Measurements from ENCODE around the gene EPS15.
"Not testable (repeated sequence)": the region's sequence is repeated elsewhere in the genome, so short reads cannot be mapped to it uniquely, and the experiment has no call there.

The EPS15 gene

DNA sequence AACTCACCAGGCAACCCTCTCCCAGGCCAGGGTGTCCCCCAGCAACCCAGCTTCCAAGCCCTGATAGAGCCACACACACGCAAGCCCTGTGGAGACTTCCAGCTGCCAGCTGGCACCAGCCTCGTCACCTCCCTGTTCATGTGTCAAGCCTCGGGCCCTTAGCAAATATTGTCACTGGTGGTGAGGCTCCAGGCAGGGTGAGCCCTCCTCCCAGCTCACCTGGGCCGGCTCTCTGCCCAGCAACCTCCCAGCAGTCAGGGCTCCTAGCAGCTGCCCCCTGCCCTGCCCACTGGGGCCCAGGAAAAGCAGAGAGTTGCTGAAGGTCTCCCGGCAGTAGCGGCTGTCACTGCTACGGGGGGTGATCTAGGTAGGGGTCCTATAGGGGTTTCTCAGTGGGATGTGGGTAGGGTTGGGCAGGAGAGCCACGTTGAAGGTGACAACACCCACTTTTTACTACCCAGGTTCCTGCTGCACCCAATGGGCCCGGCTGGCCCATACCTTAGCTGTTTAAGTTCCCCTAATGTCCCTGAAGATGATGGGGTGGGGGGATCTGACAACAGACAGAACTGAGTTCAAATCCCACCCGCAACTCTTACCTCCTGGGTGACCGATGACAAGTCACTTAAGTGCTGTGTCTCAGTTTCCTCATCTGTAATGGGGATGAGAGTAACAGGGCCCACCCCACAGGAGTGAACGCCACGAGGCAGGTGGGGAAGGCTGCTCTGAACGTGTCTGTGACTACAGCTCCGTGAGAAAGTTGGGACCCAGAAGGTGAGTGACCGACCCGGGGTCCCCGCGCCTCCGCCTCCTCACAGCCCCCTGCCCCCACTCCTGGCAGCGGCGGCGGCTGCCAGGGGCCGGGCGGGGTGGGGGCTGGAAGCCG, 189.4 kb downstream of the EPS15 start:
- no peak for ATAC-seq

GRCh38 chr1:51328926-51329325, 190.1 kb downstream of the EPS15 start:
- ATAC-seq: no peak

DNA sequence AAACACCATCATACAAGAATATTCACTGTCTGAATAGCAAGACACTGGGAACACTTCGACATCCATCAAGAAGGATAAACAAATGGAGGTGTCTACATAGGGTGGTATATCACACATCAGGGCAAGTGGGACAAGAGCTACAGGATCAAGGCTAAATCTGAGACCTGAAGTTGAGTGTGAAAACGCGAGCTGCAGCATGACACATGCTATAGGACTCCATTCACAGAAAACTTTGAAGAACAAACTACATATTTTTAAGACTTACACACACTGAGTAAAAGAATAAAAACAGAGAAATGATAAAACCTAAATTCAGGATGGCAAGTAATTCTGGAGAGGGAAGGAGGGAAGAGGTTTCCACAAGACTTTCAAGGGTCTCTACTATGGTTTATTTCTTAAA, 190.8 kb downstream of the EPS15 start:
- ATAC-seq: no peak

DNA sequence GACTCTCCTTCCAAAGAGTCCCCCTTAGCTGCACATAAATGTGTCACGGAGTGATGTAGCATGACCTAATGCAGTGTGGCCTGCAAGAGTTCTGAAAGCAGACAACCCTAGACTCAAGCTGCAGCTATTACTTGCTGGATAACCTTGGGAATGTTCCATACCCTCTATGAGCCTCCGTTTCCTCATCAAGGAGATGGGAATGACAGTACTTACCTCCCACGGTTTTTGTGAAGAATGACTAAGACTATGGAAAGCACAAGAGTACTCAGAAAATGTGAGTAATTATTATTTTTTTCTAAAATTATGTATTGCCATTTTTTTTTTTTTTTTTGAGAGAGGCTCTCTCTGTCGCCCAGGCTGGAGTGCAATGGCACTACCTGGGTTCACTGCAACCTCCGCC, 191.7 kb downstream of the EPS15 start:
- no peak for ATAC-seq

DNA sequence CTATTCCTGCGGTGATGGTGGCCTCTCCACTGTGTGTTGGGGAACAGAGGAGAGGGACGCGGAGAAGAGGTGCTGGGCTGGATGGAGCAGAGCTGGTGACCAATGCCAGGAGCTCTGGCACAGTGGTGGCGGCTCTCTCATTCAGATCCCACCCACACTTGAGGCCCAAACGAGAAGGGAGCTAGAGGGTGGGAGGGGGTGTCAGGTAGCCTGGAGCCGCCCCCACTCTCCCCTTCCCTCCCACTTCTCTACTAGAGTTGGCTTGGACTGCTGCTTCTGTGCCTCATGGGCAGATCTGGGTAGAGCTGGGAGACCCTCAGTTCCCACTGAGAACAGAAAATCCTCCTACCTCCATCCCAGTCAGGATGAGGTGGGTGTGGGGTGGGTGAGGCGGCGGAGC, 192.2 kb downstream of the EPS15 start:
- ATAC-seq: no peak

GRCh38 chr1:51325878-51326755, 192.9 kb downstream of the EPS15 start:
- ATAC-seq: no peak

GRCh38 chr1:51325391-51325790, 193.7 kb downstream of the EPS15 start:
- ATAC-seq: no peak

DNA sequence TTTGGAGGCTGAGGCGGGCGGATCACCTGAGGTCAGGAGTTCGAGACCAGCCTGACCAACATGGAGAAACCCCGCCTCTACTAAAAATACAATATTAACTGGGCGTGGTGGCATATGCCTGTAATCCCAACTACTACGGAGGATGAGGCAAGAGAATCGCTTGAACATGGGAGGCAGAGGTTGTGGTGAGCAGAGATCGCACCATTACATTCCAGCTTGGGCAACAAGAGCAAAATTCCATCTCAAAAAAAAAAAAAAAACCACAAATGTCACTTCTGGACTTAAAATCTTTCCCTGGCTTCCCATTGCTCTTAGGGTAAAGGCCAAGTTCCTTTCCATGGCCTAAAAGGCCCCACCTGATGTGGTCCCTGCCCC, 194.1 kb downstream of the EPS15 start:
- ATAC-seq: not testable (repeated sequence)

DNA sequence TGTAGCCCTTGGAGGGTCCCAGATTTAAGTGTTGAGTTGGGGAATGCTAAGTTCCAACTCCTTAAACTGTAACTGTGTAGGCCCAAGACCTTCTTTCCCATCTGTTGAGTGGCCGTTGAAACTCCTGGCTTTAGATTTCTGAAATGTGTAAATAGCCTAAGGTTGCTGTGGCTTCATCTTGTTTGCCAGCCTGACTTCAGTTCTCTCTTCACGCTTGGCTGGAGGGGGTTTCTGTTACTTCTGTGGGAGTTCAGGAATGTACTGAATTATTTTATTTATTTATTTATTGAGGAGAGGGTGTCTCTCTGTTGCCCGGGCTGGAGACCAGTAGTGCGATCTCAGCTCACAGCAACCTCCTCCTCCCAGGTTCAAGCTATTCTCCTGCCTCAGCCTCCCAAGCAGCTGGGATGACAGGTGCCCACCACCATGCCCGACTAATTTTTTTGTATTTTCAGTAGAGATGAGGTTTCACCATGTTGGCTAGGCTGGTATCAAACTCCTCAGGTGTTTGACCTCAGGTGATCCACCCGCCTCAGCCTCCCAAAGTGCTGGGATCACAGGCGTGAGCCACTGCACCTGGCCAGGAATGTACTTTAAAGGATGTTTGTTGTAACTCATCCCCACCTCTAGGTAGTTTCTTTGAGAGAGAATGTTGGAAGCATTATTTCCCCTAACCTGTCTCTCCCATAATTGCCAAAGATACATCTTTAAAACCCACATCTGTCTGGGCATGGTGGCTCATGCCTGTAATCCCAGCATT, 194.6 kb downstream of the EPS15 start:
- no peak for ATAC-seq

DNA sequence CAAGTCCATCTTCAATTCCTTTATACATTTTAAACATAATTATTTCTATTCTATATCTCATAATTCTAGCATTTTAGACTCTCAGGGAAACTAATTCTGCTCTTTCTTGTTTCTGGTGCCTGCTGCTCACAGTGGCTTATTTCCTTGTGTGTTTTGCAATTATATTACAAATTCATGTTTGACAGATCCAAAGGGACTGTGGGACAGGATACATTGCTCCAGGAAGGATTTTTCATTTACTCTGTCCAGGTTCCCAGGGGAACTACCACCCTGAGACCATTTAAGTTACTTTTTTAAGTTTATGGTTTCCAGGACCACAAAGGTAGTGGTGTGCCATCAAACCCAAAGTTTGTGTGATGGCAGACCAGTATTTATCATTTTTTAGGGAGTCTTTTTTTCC, 195.3 kb downstream of the EPS15 start:
- no peak for ATAC-seq

DNA sequence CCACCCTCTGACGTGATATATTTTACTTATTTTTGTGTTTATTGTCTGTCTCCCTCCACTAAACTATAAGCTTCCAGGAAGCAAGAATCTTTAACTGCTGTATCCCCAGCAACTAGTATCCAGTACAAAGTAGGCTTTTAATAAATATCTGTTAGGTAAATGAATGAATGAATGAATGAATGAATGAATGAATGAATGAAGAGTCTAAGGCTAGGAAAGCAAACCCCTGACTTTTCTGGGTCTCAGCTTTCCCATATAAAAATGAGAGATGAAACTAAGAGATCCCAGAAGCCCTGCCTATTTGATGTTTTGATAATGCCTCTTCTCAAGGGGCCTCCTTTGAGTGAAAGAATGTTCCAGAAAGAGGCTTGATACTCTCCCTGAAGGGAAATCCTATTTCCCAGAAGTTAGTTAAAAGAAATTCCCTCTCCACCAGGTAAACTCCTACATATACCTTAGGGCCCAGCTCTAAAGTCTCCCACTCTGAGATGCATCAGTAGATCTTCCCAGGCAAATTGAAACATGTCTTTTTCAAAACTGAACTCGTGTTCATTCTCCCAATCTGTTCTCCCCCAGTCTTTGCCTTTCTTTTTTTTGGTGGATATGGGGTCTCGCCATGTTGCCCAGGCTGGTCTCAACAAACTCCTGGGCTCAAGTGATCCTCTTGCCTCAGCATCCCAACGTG, 196.5 kb downstream of the EPS15 start:
- no peak for ATAC-seq

- ATAC-seq: no peak
Observed at GRCh38 chr1:51321924-51322280, 197.2 kb downstream of the EPS15 start.

GRCh38 chr1:51320967-51321923, 197.8 kb downstream of the EPS15 start:
- ATAC-seq: no peak

DNA sequence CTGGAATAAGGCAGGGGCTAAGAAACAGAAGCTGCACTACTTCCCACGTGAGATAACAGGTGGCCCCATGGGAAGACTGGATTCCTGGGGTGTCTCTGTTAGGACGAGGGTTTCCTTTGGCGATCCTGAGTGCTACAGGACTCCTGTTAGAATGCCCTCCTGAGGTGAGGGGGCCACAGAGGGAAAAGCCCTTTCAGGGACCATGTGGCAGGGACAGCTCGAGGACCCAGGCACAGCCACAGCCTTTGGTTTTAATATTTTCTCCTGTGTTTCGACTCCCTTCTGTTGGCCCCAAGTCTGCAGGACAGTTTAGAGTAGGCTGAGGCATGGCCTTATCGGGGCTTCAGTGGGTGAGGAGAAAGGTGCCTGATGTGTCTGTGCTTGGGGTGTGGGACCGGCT, 201.3 kb downstream of the EPS15 start:
- no peak for ATAC-seq

DNA sequence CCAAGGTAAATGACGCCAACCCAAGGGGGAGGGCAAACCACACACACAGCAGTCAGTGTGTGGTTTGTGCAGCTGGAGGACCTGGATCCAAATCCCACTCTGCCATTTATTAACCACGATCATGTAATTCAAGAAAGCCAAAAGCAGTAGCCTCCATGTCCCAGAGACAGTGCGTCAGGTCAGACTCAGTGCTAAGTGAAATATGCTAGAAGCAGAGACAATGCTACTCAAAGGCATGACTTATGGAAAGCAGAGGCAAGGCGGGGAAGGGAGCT, 202.3 kb downstream of the EPS15 start:
- ATAC-seq: no peak

DNA sequence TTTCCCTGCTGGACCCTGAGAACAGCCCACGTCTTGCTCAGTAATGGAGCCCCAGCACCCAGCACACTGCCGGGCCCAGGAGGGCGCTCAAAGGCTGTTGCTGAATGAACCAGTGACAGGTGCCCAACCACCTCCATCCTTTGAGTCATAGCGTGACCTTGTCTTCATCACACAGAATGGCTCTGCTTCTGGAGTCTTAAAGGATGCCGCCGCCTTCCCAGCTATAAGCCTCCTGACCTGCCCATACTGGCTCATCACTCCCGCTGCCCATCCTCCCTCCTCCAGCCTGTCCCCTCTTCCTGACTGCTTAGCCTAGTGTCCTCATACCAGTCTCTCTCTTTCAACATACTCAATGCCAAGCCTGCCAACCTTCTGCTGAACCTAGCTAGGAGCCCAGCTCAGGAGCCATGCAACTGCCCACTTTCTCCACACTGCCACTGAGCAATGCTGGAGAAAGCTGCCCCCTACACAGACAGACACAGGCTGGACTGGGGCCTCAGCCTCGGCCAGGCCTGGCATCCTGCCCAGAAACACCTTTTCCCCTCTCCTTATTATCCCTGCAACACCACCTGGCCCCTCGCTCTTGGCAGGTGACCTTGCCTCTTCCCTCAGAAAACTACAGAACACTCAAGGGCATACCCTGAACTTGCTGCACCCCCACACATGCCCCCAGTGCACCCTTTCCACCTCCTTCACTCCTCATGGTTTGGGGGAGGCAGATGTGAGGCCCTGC, 202.8 kb downstream of the EPS15 start:
- ATAC-seq: no peak

DNA sequence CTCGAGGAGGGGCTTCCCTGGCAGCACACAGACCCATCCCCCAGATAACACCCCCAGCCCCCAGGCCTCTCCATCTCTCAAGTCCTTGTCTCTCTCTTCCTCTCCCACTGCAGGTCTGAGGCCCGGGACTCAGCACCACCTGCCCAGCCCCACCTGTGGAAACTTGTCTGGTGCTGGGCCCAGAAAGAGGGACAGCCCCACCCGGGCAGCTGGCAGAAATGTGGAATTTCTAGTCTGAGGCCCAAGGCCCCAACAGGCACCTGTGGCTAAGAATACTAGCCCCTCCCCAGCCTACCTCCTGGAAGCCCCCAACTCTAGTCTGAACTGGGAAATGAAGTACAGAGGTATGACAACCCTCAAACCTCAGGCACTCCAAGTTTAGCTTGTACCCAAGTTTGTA, 204.1 kb downstream of the EPS15 start:
- no peak for ATAC-seq

DNA sequence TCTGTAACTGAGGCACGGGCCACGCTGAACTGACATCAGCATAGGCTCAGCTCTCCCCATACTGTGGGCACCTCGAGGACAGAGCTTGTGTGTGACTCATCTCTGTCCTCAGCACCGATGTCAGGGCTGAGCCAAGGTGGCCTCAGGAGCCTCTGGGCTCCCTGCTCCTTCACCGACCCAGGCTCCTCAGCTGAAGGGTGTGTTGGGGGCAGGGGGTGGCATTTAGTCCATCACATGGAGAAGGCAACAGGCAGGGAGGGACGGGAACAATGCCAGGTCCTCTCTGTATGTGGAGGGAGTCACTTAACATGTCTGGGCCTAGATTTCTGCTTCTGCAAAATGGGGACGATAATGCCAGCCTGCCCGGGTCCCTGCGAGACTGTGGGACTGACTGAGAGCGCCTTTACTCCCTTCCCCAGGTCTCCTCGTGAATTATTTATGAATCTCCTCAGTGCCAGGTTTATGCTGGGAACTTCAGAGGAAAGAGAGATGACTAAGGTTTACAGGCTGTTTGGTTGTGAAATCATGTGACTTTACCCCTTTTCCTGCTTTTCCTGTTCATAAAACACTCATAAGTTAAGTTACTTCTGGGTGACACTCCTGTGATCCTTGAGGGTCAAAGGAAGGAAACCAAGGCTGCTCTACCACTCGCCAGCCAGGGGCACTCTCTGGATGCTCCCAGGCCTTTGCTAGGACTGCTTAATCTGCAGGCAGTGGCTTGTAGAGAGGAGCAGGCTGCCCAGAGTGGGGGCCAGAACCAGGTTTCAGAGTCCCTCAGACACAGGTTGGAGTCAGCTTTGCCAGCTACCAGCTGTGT, 204.9 kb downstream of the EPS15 start:
- peak in 1 of 2 donors; percentile 21 for ATAC-seq

DNA sequence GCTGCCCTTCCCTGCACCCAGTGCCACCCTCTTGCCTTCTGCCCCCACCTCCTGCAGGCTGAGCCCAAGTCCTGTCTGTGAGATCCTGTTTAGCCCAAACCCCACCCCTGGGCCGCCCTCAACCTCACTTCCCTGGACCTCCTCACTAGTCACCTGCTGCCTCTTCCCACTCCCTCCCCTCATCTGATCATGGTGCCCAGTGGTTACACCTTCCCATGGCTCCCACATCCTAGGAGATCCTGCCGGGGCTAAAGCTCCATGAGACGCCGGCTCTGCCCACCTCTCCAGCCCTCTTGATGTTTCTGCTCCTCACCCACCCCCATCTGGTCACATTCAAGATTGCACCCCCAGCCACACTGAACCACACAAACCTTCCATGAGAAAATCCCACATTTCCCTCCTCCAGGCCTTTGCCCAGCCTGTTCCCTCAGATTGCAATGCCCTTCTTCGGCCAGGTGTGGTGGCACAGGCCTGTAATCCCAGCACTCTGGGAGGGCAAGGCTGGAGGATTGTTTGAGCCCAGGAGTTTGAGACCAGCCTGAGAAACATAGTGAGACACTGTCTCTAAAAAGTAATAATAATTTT, 205.7 kb downstream of the EPS15 start:
- no peak for ATAC-seq

- no peak for ATAC-seq
Observed at GRCh38 chr1:51312718-51313117, 206.3 kb downstream of the EPS15 start.

All from activated CD4-positive, CD25-positive, alpha-beta regulatory T cell treated with anti-CD3 and anti-CD28 coated beads, Interleukin-2, amount 50 U/mL, for 24 hours (primary cell).